CD4-positive, alpha-beta T cell treated with Interleukin-6 at 100 ng/mL for 8 hours (primary cell): ENCODE data around the gene PIGS.

ENCODE experiments used
- DNase-seq: peaks from one replicate; pipeline ENCODE4 v3.0.0-alpha.2; 2020; ENCODE audit warnings: mixed read lengths, low spot score

Gene PIGS

GRCh38 chr17:28550858-28551257 lies 20.5 kb downstream of the PIGS start:
- no peak for DNase-seq

GRCh38 chr17:28549236-28550132 lies 21.8 kb downstream of the PIGS start:
- peak; percentile 71 for DNase-seq

GRCh38 chr17:28548417-28549130 lies 22.8 kb downstream of the PIGS start:
- no peak for DNase-seq

- DNase-seq, result peak; percentile 46
These were observed 23.5 kb downstream of the PIGS start for GRCh38 chr17:28547623-28548416.

- no peak for DNase-seq
These were observed 24.2 kb downstream of the PIGS start for GRCh38 chr17:28547096-28547622.

GRCh38 chr17:28545787-28546415 lies 25.4 kb downstream of the PIGS start:
- DNase-seq, result no peak

GRCh38 chr17:28545141-28545503 lies 26.2 kb downstream of the PIGS start:
- no peak for DNase-seq

- no peak for DNase-seq
These were observed 26.8 kb downstream of the PIGS start for GRCh38 chr17:28544402-28545140.

- DNase-seq, result no peak
These were observed 29.9 kb downstream of the PIGS start for GRCh38 chr17:28541439-28541838.

GRCh38 chr17:28540231-28540630 lies 31.1 kb downstream of the PIGS start:
- no peak for DNase-seq

- DNase-seq, result no peak
These were observed 32.9 kb downstream of the PIGS start for GRCh38 chr17:28538296-28538895.

- DNase-seq, result no peak
These were observed 34.1 kb downstream of the PIGS start for GRCh38 chr17:28537219-28537610.

GRCh38 chr17:28536532-28537218 lies 34.6 kb downstream of the PIGS start:
- DNase-seq, result no peak

- no peak for DNase-seq
These were observed 36.5 kb downstream of the PIGS start for GRCh38 chr17:28534740-28535375.

- DNase-seq, result no peak
These were observed 38.1 kb downstream of the PIGS start for GRCh38 chr17:28533091-28533807.

GRCh38 chr17:28532050-28532960 lies 39.0 kb downstream of the PIGS start:
- DNase-seq, result no peak

GRCh38 chr17:28530926-28531325 lies 40.4 kb downstream of the PIGS start:
- no peak for DNase-seq

GRCh38 chr17:28530250-28530649 lies 41.1 kb downstream of the PIGS start:
- no peak for DNase-seq
